HepG2 (cell line): Measurements from ENCODE around the gene CDC42EP1. TPM values are rescaled to one million over a fixed set of nuclear protein-coding genes. Genes with fewer than 3 reads are reported as not detected.
A peak's percentile ranks its signal among the peaks of the same experiment; 100 is the strongest.

Source experiments
- ATF1 ChIP-seq: IDR thresholded peaks from 2 replicates; pipeline ENCODE4 v1.6.1; 2016; ENCODE audit warnings: mild to moderate bottlenecking, control low read depth
- FOXK2 ChIP-seq: fragments of 450-650 bp; IDR thresholded peaks from 2 replicates; pipeline ENCODE4 v1.6.1; 2016
- HDAC6 ChIP-seq: fragments of 200-600 bp; sonication (generic); IDR thresholded peaks from 2 replicates; pipeline ENCODE4 v1.7.0; 2017; ENCODE audit warnings: mild to moderate bottlenecking, antibody characterized with exemption, low read length, low read depth
- HMGA1 ChIP-seq: sonication (generic); formaldehyde crosslinking; conservative IDR thresholded peaks from 2 replicates; pipeline ENCODE4 v1.4.0; 2020; ENCODE audit warnings: missing genetic modification reagents
- NAIF1 ChIP-seq: sonication (generic); formaldehyde crosslinking; IDR thresholded peaks from 2 replicates; pipeline ENCODE4 v1.5.0; 2020; ENCODE audit warnings: mild to moderate bottlenecking, missing genetic modification reagents, borderline replicate concordance
- NBN ChIP-seq: fragments of 450-650 bp; conservative IDR thresholded peaks from 2 replicates; pipeline ENCODE4 v1.6.1; 2017
- PLRG1 ChIP-seq: fragments of 450-650 bp; conservative IDR thresholded peaks from 2 replicates; pipeline ENCODE4 v1.6.1; 2016
- SPEN ChIP-seq: sonication (generic); formaldehyde crosslinking; IDR thresholded peaks from 2 replicates; pipeline ENCODE4 v1.5.1; 2020; ENCODE audit warnings: low read depth, mild to moderate bottlenecking, missing genetic modification reagents
- ZEB1 ChIP-seq: IDR thresholded peaks from 2 replicates; pipeline ENCODE4 v1.6.1; 2012; ENCODE audit warnings: mild to moderate bottlenecking, low read depth, inconsistent platforms; ENCODE audit not compliant: insufficient replicate concordance
- ZNF337 ChIP-seq: sonication (generic); formaldehyde crosslinking; IDR thresholded peaks from 2 replicates; pipeline ENCODE4 v1.5.1; 2020; ENCODE audit warnings: missing genetic modification reagents, low read depth, mild to moderate bottlenecking, borderline replicate concordance
- ZNF354B ChIP-seq: sonication (generic); formaldehyde crosslinking; IDR thresholded peaks from 2 replicates; pipeline ENCODE4 v1.8.0; 2022; ENCODE audit warnings: mild to moderate bottlenecking, missing genetic modification reagents
- ZNF562 ChIP-seq: sonication (generic); formaldehyde crosslinking; IDR thresholded peaks from 2 replicates; pipeline ENCODE4 v1.8.0; 2022; ENCODE audit warnings: missing genetic modification reagents, borderline replicate concordance
- ZNF644 ChIP-seq: IDR thresholded peaks from 2 replicates; pipeline ENCODE4 v1.6.1; 2016; ENCODE audit warnings: low read depth
- ZNF687 ChIP-seq: sonication (generic); formaldehyde crosslinking; IDR thresholded peaks from 2 replicates; pipeline ENCODE4 v1.5.1; 2020; ENCODE audit warnings: mild to moderate bottlenecking, missing genetic modification reagents, moderate library complexity
- ZXDC ChIP-seq: sonication (generic); formaldehyde crosslinking; IDR thresholded peaks from 2 replicates; pipeline ENCODE4 v1.5.0; 2020; ENCODE audit warnings: mild to moderate bottlenecking, missing genetic modification reagents
- polyA plus RNA-seq, 8 experiments: library from polyadenylated mRNA; depleted of rRNA in 3 of 8; stranded (reverse) in 7 of 8; unstranded in 1 of 8; fragments of >200 nt; fragmentation: Illumina TruSeq in 4 of 8; extraction: Trizol in 4 of 8; gene quantifications; 2 replicates each; pipeline versions ENCODE4 v1.2.1 to v1.2.3, GENCODE V29; 2011 to 2016; ENCODE audit warnings: low read depth in 4 of 8, missing spikeins in 1 of 8, mixed read lengths in 1 of 8; ENCODE audit not compliant: insufficient read depth in 1 of 8
- total RNA-seq, 5 experiments: library from RNA; depleted of rRNA; stranded (reverse); fragments of >200 nt; fragmentation: Illumina TruSeq; extraction: Trizol; gene quantifications; 2 replicates each; pipeline ENCODE4 v1.2.3, GENCODE V29; 2016; ENCODE audit warnings: low read depth in 1 of 5
- TF ChIP-seq, protein P1 (sequence below): IDR thresholded peaks from 2 replicates; pipeline ENCODE4 v1.6.1; 2012; ENCODE audit warnings: inconsistent platforms
- TF ChIP-seq, protein P2 (sequence below): sonication (generic); formaldehyde crosslinking; IDR thresholded peaks from 2 replicates; pipeline ENCODE4 v1.4.0; 2020; ENCODE audit warnings: missing genetic modification reagents
- TF ChIP-seq, protein P3 (sequence below): IDR thresholded peaks from 2 replicates; pipeline ENCODE4 v1.6.1; 2018; ENCODE audit warnings: missing genetic modification reagents, mild to moderate bottlenecking, missing compliant biosample characterization
- TF ChIP-seq, protein P4 (sequence below): IDR thresholded peaks from 2 replicates; pipeline ENCODE4 v1.6.1; 2016; ENCODE audit warnings: mild to moderate bottlenecking, missing biosample characterization, missing genetic modification reagents
- TF ChIP-seq, protein P5 (sequence below): IDR thresholded peaks from 2 replicates; pipeline ENCODE4 v1.6.1; 2016; ENCODE audit warnings: missing compliant biosample characterization, missing genetic modification reagents, borderline replicate concordance

The CDC42EP1 gene
- total and polyA plus RNA-seq, 2 of the 13 experiments (the other 11 are each of a cell fraction or from before 2014, with no cell fraction given) = 17.1 to 29.5 TPM

GRCh38 chr22:37560608-37561211 is 430 bp downstream of the CDC42EP1 start (continued):
- TF ChIP-seq, protein P1, sequence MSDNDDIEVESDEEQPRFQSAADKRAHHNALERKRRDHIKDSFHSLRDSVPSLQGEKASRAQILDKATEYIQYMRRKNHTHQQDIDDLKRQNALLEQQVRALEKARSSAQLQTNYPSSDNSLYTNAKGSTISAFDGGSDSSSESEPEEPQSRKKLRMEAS = no peak
- TF ChIP-seq, protein P2, sequence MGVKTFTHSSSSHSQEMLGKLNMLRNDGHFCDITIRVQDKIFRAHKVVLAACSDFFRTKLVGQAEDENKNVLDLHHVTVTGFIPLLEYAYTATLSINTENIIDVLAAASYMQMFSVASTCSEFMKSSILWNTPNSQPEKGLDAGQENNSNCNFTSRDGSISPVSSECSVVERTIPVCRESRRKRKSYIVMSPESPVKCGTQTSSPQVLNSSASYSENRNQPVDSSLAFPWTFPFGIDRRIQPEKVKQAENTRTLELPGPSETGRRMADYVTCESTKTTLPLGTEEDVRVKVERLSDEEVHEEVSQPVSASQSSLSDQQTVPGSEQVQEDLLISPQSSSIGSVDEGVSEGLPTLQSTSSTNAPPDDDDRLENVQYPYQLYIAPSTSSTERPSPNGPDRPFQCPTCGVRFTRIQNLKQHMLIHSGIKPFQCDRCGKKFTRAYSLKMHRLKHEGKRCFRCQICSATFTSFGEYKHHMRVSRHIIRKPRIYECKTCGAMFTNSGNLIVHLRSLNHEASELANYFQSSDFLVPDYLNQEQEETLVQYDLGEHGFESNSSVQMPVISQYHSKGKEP (CRISPR knock-in tag) = no peak
- no peak for TF ChIP-seq HMGA1 (CRISPR knock-in tag)
- TF ChIP-seq HDAC6 = no peak
- no peak for TF ChIP-seq SPEN (CRISPR knock-in tag)
- no peak for TF ChIP-seq FOXK2
- TF ChIP-seq PLRG1 = no peak
- no peak for TF ChIP-seq ZNF562 (CRISPR knock-in tag)
- TF ChIP-seq, protein P3, sequence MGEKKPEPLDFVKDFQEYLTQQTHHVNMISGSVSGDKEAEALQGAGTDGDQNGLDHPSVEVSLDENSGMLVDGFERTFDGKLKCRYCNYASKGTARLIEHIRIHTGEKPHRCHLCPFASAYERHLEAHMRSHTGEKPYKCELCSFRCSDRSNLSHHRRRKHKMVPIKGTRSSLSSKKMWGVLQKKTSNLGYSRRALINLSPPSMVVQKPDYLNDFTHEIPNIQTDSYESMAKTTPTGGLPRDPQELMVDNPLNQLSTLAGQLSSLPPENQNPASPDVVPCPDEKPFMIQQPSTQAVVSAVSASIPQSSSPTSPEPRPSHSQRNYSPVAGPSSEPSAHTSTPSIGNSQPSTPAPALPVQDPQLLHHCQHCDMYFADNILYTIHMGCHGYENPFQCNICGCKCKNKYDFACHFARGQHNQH (CRISPR knock-in tag) = no peak
- TF ChIP-seq ATF1 (CRISPR knock-in tag) = no peak
- no peak for TF ChIP-seq ZNF354B (CRISPR knock-in tag)
- no peak for TF ChIP-seq ZEB1
- no peak for TF ChIP-seq ZNF687 (CRISPR knock-in tag)
- TF ChIP-seq ZNF337 (CRISPR knock-in tag) = no peak
- no peak for TF ChIP-seq NAIF1 (CRISPR knock-in tag)
- no peak for TF ChIP-seq ZNF644 (CRISPR knock-in tag)
- TF ChIP-seq NBN = no peak
- no peak for TF ChIP-seq ZXDC (CRISPR knock-in tag)
- TF ChIP-seq, protein P4, sequence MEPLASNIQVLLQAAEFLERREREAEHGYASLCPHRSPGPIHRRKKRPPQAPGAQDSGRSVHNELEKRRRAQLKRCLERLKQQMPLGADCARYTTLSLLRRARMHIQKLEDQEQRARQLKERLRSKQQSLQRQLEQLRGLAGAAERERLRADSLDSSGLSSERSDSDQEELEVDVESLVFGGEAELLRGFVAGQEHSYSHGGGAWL (CRISPR knock-in tag) = peak; percentile 43; the same call in 1 of the 2 replicates
- TF ChIP-seq, protein P5, sequence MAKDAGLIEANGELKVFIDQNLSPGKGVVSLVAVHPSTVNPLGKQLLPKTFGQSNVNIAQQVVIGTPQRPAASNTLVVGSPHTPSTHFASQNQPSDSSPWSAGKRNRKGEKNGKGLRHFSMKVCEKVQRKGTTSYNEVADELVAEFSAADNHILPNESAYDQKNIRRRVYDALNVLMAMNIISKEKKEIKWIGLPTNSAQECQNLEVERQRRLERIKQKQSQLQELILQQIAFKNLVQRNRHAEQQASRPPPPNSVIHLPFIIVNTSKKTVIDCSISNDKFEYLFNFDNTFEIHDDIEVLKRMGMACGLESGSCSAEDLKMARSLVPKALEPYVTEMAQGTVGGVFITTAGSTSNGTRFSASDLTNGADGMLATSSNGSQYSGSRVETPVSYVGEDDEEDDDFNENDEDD (CRISPR knock-in tag) = no peak
